ENCODE measurements around the gene TMEM121.
"Not testable (repeated sequence)": the region's sequence is repeated elsewhere in the genome, so short reads cannot be mapped to it uniquely, and the experiment has no call there.

TMEM121 gene

DNA sequence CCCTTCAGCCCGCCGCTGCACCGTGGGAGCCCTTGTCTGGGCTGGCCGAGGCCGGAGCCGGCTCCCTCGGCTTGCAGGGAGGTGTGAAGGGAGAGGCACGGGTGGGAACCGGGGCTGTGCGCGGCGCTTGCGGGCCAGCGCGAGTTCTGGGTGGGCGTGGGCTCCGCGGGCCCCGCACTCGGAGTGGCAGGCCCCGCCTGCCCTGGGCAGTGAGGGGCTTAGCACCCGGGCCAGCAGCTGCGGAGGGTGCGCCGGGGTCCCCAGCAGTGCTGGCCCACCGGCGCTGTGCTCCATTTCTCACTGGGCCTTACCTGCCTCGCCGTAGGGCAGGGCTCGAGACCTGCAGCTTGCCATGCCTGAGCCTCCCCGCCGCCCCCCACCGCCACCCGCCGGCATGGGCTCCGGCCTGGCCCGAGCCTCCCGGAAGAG, 21.4 kb downstream of the TMEM121 start:
- DNase-seq = no peak

DNA sequence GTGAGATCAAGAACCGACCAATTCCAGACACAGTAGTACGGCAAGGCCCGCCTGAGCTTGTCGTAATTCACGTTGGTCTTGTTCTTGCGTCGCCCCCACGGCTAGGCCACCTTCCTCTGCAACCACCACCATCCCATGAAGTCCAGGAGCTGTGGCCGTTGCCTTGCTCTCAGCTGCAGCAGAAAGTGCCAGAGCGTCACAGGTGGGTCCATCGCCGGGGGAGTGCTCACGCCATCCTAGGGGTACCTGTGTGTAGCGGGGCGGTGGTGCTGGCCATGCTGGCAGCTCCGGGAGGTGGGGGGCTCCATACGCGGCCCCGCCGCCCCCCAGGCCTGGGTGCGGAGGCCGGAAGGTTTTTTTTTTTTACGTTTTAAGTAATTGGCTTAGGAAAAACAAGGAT, 23.1 kb downstream of the TMEM121 start:
- DNase-seq = no peak

DNA sequence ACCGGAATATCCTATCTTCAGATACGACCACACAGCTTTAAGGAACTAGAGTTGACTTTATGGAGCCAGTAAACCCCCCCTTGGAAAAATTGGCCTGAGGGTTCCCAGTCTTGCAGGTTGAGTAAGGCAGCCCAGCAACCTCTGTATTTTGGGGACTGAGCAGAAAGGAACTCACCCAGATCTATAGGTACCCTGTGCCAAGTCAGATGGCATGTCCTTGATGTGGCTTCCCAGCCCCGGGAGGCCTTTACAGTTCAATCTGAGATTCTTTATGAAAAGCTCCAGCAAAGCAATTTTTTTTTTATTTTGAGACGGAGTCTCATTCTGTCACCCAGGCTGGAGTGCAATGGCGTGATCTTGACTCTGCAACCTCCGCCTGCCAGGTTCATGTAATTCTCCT, 27.6 kb downstream of the TMEM121 start:
- no peak for DNase-seq

DNA sequence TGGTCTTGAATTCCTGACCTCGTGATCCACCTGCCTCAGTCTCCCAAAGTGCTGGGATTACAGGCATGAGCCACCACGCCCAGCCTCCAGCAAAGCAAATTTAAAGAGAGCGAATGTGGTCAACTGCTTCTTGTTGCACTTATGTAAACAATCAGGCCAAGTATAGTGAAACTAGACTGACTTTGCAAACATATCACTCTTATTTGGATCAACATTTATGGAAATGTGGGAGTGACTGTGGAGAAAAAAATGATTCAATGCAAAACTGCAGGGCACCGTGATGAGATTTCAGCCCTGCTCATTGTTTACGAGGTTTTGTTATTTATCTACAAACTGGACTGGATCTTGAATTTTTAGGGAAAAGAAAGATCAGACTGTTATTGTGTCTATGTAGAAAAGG, 28.1 kb downstream of the TMEM121 start:
- no peak for DNase-seq

DNA sequence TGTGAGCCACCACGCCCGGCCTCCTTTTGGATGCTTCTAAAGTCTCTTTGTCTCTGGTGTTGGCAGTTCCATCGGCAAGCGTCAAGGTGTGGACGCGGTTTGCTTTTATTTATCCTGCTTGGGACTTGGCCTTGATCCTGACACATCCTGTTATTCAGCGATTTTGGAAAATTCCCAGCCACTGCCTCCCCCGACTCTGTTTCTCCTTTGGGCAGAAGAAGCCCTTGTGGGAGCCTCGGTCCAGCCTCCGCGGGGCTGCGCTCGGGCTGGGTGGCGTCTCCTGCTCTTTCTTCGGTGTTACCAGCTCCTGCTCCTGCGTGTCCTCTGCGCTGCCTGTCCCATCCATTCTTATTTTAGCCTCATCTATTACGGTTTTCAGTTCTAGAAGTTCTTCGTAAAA, 31.3 kb downstream of the TMEM121 start:
- not testable (repeated sequence) for DNase-seq

DNA sequence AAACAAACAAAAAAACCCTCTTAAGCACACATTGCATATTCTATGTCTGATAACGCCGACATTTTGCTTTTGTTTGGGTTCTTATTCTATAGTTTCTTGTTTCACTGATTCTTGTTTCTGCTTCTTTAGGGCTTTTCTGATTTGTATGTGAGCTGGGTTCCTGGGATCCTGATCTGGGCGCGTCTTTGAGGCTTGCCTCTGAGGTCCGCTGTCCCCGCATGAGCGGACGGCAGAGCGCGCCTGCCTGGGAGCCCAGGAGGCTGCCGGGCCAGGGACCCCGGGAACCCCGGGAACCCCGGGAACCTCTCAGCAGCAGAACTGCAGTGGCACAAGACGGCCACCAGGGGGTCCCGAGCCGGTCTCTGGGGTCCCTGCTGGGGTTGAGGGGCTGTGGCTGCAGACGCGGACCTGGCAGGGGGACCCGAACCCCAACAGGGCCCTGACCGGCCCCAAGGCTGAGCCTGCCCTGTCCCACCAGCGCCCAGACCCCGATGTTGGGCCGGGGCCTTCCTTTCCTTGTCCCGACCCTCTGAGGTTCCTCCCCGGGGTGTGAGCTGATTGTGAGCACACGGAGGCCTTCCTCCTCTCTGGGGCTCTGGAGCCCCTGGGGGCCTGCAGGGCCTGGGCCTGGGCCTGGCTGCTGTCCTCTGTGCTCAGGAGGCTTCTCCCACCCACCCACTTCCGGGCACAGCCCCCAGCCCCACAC, 32.2 kb downstream of the TMEM121 start:
- not testable (repeated sequence) for DNase-seq

DNA sequence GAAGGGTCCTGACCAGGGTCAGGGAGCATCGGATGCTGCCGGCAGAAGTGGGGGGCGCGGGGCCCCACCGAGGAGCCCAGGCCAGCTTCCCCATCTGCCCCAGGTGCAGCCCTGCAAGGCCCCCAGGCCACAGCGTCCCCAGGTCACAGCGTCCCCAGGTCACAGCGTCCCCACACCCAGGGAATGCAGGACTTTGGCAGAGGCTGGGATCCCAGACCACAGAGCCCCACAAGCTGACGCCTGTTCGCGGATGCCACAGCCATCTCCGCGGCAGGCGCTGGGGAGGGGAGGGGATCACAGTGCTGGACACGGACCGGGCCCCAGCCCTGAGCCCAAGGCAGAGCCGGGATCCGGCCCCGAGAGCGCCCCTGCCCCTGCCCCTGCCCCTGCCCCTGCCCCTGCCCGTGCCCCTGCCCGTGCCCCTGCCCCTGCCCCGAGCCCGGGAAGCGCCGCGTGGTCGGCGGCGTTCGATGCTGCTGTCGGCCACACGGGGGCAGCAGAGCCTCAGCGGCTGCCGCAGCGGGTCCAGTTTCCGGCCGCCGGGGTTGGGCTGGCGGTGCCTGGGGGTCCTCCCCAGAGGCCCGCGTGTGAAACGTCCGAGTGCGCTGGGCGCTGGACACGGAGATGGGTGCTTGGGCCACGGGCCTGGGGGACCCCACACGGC, 33.1 kb downstream of the TMEM121 start:
- not testable (repeated sequence) for DNase-seq

DNA sequence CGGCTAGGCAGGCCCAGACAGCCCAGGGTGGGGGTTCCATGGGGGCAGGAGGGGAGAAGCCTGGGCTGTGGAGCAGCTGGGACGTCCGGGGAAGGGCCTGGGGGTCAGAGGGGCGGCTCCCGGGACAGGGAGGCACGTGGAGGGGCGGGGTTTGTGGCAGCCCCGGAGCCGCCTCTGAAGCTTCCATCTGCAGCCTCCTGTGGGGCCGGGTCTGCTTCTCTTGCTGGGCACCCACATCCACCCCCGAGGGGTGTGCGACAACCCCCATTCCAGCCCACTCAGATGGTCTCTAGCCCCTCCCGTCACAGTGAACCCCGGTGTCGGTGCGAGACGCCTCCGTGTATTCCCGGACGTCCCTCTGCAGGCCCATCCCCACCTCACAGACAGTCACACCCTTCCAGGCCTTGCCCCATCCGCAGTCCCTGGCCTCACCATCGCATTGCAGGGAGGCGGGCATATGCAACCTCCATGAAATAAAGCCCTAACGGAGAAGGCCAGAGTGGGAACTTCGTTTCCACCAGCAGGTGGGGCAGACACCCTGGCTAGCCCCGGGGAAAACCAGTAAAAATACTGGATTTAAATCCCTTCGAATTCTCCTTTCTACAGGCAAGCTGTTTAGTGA, 33.8 kb downstream of the TMEM121 start:
- DNase-seq = not testable (repeated sequence)

DNA sequence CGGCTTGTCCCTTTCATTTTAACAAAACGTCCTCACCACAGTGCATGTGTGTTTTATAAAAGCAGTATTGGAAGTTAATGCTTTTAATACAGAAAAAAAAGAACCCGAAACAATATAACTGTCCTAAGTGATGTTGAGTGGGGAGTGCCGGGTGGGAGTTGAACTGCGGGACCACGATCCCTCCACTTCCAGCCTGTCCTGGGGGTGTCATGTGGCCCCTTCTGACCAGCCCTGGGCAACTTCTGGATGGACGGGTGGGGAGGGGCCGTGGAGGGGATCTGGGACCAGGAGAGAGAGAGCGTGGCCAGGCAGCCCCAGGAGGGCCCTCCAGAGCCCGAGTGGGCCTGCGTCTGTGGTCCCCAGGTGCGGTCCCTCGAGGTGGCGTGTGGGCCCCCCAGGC, 35.0 kb downstream of the TMEM121 start:
- DNase-seq = not testable (repeated sequence)

DNA sequence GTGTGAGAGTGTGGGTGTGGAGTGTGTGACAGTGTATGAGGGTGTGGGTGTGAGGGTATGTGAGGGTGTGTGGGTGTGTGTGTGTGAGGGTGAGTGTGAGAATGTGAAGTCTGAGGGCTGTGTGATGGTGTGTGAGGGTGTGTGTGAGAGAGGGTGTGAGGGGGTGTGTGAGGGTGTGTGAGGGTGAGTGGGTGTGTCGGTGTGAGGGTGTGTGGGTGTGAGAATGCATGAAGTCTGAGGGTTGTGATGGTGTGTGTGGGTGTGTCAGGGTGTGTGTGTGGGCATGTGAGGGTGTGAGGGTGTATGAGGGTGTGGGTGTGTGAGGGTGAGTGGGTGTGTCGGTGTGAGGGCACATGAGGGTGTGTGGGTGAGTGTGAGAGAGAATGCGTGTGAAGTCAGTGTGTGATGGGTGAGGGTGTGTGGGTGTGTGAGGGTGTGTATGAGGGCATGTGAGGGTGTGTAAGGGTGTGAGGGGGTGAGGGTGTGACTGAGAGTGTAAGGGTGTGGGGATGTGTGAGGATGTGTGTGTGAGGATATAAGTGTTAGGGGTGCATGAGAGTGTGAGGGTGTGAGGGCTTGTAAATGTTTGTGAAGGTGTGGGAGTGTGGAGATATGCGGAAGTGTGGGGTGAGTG, 36.4 kb downstream of the TMEM121 start:
- no peak for DNase-seq

DNA sequence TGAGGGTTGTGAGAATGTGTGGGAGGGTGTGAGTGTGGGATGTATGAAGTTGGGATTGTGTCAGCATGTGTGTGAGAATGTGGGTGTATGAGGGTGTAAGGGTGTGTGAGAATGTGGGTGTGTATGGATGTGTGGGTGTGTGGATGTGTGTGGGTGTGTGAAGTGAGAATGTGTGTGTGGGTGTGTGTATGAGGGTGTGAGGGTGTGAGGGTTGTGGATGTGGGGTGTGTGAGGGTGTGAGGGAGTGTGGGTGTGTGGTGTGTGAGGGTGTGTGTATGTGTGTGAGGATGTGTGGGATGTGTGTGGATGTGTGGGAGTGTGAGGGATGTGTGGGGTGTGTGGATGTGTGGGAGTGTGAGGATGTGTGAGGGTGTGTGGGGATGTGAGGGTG, 37.0 kb downstream of the TMEM121 start:
- no peak for DNase-seq

DNA sequence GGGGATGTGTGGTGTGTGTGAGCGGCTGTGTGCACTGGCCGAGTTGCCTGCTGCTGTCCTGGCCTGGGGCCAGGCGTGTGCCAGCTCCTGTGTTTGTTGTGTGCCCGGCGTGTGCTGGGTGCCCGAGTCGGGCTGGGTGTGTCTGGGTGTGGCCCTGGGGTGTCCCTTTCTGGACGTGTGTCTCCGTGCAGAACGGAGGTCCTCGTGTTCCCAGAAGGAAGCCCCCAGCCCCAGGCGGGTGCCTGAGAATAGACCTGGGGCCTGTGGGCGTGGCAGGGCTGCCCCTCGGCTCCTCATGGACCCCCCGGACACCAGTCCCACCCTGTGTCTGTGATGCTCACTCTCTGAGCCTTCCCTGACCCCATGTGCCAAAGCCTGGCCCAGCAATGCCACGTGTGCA, 38.2 kb downstream of the TMEM121 start:
- not testable (repeated sequence) for DNase-seq

DNA sequence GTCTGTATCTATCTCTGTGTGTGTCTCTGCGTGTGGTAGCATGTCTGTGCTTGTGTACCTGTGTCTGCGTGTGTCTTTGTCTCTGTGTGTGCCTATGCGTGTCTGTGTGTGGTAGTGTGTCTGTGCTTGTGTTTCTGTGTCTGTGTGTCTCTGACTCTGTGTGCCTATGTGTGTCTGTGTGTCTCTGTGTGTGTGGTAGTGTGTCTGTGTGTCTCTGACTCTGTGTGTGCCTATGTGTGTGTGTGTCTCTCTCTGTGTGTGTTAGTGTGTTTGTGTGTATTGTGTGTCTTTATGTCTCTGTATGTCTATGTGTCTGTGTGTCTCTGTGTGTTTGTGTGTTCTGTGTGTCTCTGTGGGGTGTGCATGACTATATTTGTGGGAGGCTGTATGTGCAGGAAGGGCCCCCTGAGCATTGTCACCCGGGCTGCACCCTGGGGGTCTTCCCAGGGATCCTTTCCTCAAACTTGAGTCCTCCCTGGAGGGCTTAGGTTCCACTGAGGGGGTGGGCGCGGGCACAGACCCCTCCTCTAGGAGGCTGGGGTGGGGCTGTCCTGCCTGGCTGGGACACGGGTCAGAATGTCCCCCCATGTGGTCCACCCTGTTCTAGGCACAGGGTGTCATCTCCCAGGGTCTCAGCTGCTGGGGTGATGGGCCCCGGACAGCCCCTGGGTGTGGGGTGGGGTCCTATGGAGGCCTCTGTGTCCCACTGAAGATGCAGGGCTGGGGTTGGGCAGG, 39.0 kb downstream of the TMEM121 start:
- not testable (repeated sequence) for DNase-seq

DNA sequence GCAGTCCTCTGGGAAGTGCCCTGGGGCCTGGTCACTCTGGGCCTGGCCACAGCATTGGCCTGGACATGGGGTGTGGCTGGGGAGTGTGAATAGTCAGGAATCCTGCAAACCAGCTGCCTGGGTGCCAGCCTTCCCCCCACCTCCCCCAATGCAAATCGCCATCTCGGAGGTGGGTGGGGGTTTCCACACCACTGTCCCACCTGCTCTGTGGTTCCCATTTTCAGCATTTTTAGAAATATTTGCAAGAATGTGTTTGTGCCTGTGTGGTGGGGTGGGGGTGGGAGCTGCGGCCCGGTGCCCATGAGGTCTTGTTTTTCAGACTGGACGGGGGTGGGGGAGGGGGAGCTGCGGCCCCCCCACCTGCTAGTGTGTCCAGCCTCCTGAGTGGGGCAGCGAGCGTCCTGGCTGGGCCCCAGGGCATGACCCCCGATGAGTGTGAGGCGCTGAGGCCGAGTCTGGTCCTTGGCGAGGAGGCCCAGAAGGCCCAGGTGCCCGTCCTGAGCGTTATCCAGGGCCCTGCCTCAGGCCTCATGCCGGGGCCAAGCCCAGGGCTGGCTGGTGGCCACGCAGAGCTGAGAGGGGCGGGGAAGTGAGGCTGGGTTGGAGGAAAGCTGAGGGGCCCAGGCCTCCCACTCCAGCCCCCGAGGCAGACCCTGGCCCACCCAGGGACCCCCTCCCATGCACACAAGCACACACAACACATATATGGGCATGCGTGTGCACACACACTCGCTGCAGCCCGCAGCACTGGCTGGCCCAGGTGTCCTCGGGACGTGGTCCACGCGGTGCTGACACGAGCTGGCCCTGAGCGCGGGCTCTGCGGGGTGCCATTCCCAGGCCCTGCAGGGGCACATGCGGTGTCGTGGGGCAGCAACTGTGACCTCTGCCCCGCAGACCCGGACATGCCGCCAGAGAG, 40.1 kb downstream of the TMEM121 start:
- not testable (repeated sequence) for DNase-seq

DNA sequence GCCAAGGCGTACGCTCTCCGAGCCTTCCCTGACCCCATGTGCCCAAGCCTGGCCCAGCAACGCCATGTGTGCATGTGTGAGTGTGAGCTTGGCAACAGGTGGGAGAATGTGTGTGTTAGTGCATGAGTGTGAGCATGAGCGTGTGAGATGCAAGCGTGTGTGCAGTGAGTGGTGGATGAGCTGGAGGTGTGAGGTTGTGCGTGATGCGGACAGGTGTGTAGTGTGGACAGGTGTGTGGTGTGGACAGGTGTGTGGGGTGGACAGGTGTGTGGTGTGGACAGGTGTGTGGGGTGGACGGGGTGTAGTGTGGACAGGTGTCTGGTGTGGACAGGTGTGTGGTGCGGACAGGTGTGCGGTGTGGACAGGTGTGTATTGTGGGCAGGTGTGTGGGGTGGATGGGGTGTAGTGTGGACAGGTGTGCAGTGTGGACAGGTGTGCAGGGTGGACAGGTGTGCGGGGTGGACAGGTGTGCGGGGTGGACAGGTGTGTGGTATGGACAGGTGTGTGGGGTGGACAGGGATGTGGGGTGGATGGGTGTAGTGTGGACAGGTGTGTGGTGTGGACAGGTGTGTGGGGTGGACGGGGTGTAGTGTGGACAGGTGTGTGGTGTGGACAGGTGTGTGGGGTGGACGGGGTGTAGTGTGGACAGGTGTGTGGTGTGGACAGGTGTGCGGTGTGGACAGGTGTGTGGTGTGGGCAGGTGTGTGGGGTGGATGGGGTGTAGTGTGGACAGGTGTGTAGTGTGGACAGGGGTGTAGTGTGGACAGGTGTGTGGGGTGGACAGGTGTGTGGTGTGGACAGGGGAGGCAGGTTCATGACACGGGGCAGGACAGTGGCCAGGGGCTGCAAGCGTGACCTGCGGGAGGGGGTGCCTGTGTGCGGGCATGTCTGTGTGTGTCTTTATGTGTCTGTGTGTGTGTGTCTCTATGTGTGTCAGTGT, 41.1 kb downstream of the TMEM121 start:
- DNase-seq = not testable (repeated sequence)

DNA sequence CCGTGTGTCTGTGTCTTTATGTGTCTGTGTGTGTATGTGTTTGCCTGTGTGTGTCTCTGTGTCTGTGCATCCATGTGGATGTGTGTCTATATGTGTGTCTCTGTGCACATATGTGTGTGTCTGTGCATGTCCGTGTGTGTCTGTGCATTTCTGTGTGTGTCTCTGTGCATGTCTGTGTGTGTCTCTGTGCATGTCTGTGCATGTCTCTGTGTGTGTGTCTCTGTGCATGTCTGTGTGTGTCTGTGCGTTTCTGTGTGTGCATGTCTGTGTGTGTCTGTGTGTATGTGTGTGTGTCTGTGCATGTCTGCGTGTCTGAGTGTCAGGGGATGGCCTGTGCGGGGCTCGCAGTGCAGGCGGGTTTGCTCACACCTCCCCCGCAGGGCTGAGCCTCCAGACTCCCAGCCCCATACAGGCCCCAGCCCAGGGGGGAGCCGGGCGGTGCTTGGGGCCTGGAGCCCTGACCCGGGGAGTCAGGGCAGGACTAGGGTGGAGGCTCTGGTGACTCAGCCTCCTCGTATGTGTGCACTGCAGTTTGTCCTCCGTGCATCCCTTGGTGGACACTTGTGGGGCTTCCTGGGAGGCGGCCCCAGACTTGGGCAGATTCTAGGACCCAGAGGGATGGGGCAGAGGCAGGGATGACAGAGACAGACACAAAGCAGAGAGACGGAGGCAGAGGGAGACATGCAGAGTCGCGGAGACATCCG, 41.9 kb downstream of the TMEM121 start:
- DNase-seq = not testable (repeated sequence)

DNA sequence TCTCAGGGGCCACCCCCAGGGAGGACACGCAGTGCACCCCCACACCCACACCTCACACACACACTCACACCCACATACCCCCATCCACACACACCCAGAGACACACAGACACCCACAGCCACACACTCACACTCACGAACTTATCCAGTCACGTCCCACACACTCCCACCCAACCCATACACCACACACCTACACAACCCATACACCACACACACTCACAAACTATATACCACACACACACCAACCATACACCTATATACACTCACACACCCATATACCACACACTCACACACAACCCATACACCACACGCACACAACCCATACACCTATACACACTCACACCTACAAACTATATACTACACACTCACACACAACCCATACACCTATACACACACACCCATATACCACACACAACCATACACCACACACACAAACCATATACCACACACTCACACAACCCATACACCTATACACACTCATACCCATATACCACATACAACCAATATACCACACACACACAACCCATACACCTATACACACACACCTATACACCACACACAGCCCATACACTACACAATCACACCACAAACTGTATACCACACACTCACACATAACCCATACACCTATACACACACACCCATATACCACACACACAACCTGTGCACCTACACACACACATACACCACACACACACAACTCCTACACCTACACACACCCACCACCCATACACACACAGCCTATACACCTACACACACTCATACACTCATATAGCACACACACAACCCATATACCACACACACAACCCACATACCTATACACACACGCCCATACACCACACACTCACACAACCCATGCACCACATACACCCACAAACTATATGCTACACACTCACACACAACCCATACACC, 42.7 kb downstream of the TMEM121 start:
- DNase-seq = no peak

DNA sequence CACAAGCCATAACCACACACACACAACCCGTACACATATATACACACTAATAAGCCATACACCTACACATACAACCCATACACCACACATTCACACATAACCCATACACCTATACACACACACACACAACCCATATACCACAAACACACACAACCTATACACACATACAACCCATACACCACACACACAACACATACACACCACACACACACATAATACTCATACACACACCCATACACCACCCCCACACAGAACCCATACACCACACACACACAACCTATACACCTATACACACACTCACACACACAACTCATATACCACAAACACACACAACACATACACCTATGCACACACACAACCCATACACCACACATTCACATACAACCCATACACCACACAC, 44.1 kb downstream of the TMEM121 start:
- no peak for DNase-seq

Measured in activated CD4-positive, alpha-beta T cell treated with anti-CD3 and anti-CD28 coated beads, Interleukin-2, Interleukin-6, amounts not matched to agents 100 ng/mL and 50 ng/mL, durations not matched to agents 16 hours and 8 hours (primary cell).